Activated T-cell treated with anti-CD3 and anti-CD28 coated beads for 48 hours (primary cell): ENCODE measurements around the gene ADGRG7.
"Not testable (repeated sequence)": the region's sequence is repeated elsewhere in the genome, so short reads cannot be mapped to it uniquely, and the experiment has no call there.

ENCODE experiments used
- DNase-seq: peaks from one replicate; pipeline ENCODE4 v3.0.0-alpha.2; 2020; ENCODE audit warnings: low read depth

Gene ADGRG7

GRCh38 chr3:100609305-100609704 is at the start of gene ADGRG7:
Gene ADGRG7, plus strand, starts transcription at chr3:100609601. Its CDS starts 256 bp downstream, at chr3:100609857.
- DNase-seq: no peak

- DNase-seq: no peak
Observed at GRCh38 chr3:100560426-100560825, 49.0 kb upstream of the ADGRG7 start.

- no peak for DNase-seq
Observed at GRCh38 chr3:100561459-100562158, 47.8 kb upstream of the ADGRG7 start.

GRCh38 chr3:100562224-100562857 is 47.1 kb upstream of the ADGRG7 start:
- no peak for DNase-seq

- no peak for DNase-seq
Observed at GRCh38 chr3:100563228-100563627, 46.2 kb upstream of the ADGRG7 start.

GRCh38 chr3:100563652-100564211 is 45.7 kb upstream of the ADGRG7 start:
- no peak for DNase-seq

GRCh38 chr3:100570811-100571210 is 38.6 kb upstream of the ADGRG7 start:
- DNase-seq: no peak

GRCh38 chr3:100574536-100574935 is 34.9 kb upstream of the ADGRG7 start:
- no peak for DNase-seq

GRCh38 chr3:100575704-100576103 is 33.7 kb upstream of the ADGRG7 start:
- DNase-seq: no peak

- no peak for DNase-seq
Observed at GRCh38 chr3:100577382-100578008, 31.9 kb upstream of the ADGRG7 start.

- DNase-seq: no peak
Observed at GRCh38 chr3:100578646-100579045, 30.8 kb upstream of the ADGRG7 start.

- no peak for DNase-seq
Observed at GRCh38 chr3:100580147-100580546, 29.3 kb upstream of the ADGRG7 start.

GRCh38 chr3:100581650-100582049 is 27.8 kb upstream of the ADGRG7 start:
- DNase-seq: no peak

GRCh38 chr3:100582157-100582556 is 27.2 kb upstream of the ADGRG7 start:
- not testable (repeated sequence) for DNase-seq

GRCh38 chr3:100584101-100584660 is 25.2 kb upstream of the ADGRG7 start:
- no peak for DNase-seq

- DNase-seq: no peak
Observed at GRCh38 chr3:100586832-100587231, 22.6 kb upstream of the ADGRG7 start.

- no peak for DNase-seq
Observed at GRCh38 chr3:100588251-100588650, 21.1 kb upstream of the ADGRG7 start.

GRCh38 chr3:100590114-100590839 is 19.1 kb upstream of the ADGRG7 start:
- peak; percentile 32 for DNase-seq

GRCh38 chr3:100590840-100591147 is 18.6 kb upstream of the ADGRG7 start:
- no peak for DNase-seq

- no peak for DNase-seq
Observed at GRCh38 chr3:100591411-100591810, 18.0 kb upstream of the ADGRG7 start.

- no peak for DNase-seq
Observed at GRCh38 chr3:100600181-100601042, 9.0 kb upstream of the ADGRG7 start.
